Mucosa of stomach (tissue), 1 donor: ENCODE data around the gene INPP5A.
"Not testable (repeated sequence)": the region's sequence is repeated elsewhere in the genome, so short reads cannot be mapped to it uniquely, and the experiment has no call there.

Experiments
- H3K27me3 ChIP-seq: one replicate; pipeline ENCODE4 v1.7.0; 2013; ENCODE audit warnings: mild to moderate bottlenecking, low read length; ENCODE audit not compliant: control insufficient read depth, insufficient read depth
- H3K36me3 ChIP-seq: one replicate; pipeline ENCODE4 v1.7.0; 2013; ENCODE audit warnings: low read length; ENCODE audit not compliant: control insufficient read depth, insufficient read depth
- H3K4me1 ChIP-seq: one replicate; pipeline ENCODE4 v1.7.0; 2013; ENCODE audit warnings: mild to moderate bottlenecking, low read length; ENCODE audit not compliant: control insufficient read depth, insufficient read depth
- H3K4me3 ChIP-seq: one replicate; pipeline ENCODE4 v1.7.0; 2013; ENCODE audit warnings: low read length
- H3K9ac ChIP-seq: one replicate; pipeline ENCODE4 v1.7.0; 2013; ENCODE audit warnings: mild to moderate bottlenecking, low read length, moderate library complexity
- H3K9me3 ChIP-seq: one replicate; pipeline ENCODE4 v1.7.0; 2013; ENCODE audit warnings: mild to moderate bottlenecking, low read length, moderate library complexity; ENCODE audit not compliant: control insufficient read depth
- donor health status: Pancreatic carcinoma.

INPP5A gene

DNA sequence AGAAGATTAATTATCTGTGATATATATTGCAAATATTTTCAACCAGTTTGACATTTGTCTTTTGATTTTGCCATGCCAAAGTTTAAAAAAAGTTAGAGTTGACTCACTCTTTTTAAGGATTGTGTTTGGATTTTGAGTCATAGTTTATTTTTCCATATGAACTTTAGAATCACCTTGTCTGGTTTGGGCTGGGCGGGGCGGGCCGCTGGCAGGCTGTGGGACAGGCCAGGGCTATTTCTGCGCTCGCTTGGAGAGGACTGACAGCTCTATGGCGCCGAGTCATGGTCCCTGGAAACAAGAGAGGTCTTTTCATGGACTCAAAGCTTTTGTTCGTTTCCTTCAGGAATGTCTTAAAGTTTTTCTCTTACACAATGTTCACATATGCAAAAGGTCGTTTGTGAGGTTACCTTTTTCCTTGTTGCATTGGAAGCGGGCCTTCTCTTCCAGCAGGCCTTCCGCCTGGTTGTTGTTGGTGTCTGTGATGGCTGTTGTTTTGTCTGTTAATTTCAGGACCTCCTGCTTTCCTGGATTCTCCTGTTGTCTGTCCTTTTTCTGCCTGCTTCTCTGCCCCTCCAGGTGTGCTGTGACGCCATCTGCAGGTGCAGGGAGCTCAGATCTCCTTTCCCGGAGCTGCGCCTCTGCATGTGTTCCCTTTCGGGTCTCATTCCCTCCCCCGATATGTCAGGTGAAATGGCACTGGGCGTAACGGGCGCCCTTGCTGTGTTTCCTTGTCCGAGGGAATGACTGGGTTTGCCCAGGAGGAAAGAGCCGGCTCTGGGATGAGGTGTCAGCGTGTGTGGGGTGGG, 53.8 kb downstream of the INPP5A start:
- H3K36me3 ChIP-seq, result no peaks in the 10 kb centered on the region
- H3K4me1 ChIP-seq, result peaks cover 71% of the 10 kb centered on the region
- peak overlapping the region; percentile 36 for H3K9ac ChIP-seq
- H3K4me3 ChIP-seq, result no peak overlapping the region
- no peaks in the 10 kb centered on the region for H3K27me3 ChIP-seq
- H3K9me3 ChIP-seq, result no peaks in the 10 kb centered on the region

DNA sequence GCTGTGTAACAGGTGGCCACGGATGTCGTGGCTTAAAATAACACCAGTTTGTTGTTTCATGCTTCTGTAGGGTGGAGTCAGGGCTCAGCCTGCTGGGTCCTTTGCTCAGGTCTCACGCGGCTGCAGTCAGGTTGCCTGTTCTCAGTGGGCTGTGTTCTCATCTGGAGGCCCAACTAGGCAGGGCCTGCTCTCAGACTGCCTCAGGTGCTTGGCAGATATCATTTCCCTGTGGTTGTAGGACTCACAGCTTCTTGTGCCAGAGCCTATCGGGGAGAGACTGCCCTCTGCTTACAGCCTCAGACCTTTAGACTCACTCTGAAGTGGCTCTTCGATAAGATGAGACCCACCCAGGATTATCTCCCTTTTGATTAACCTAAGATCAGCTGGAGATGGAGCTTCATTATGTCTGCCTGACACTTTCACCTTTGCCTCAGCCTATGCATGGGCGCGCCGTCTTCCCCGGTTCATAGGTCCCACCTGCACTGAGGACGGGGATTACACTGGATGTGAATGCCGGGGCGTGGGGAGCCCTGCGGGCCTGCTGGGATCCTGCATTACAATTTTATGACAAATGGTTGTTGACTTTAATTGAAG, 55.3 kb downstream of the INPP5A start:
- peaks cover 76% of the 10 kb centered on the region for H3K4me1 ChIP-seq
- no peak overlapping the region for H3K4me3 ChIP-seq
- H3K27me3 ChIP-seq, result no peaks in the 10 kb centered on the region
- no peaks in the 10 kb centered on the region for H3K9me3 ChIP-seq
- H3K9ac ChIP-seq, result no peak overlapping the region
- no peaks in the 10 kb centered on the region for H3K36me3 ChIP-seq

DNA sequence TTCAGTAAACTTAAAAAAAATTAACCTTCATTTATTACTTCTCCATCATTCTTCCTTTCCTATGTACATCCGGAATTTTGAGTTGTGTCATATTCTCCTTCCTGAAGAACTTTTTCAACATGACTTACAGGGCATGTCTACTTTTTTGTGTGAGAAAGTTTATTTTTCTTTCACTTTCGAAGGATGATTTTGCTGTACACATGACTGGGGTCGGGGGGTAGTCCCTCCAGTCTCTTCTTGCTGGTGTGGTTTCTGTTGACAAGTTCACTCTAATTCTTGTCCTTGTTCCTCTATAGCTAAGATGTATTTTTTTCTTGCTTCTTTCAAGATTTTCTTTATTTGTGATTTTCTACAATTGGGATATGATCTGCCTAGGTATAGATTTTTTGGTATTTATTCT, 55.8 kb downstream of the INPP5A start:
- Histone ChIP-seq H3K9ac (no peak overlapping the region), H3K27me3 (no peaks in the 10 kb centered on the region), H3K36me3 (no peaks in the 10 kb centered on the region), H3K9me3 (no peaks in the 10 kb centered on the region), H3K4me1 (peaks cover 73% of the 10 kb centered on the region), H3K4me3 (no peak overlapping the region)

- H3K9me3 ChIP-seq, result no peaks in the 10 kb centered on the region
- no peak overlapping the region for H3K4me3 ChIP-seq
- no peaks in the 10 kb centered on the region for H3K36me3 ChIP-seq
- H3K4me1 ChIP-seq, result peaks cover 69% of the 10 kb centered on the region
- H3K9ac ChIP-seq, result no peak overlapping the region
- H3K27me3 ChIP-seq, result no peaks in the 10 kb centered on the region
These were observed 56.6 kb downstream of the INPP5A start for GRCh38 chr10:132593900-132594876.

- H3K4me1 ChIP-seq, result peaks cover 67% of the 10 kb centered on the region
- no peak overlapping the region for H3K4me3 ChIP-seq
- no peaks in the 10 kb centered on the region for H3K9me3 ChIP-seq
- H3K27me3 ChIP-seq, result no peaks in the 10 kb centered on the region
- H3K9ac ChIP-seq, result no peak overlapping the region
- H3K36me3 ChIP-seq, result no peaks in the 10 kb centered on the region
These were observed 57.4 kb downstream of the INPP5A start for GRCh38 chr10:132595021-132595420.

DNA sequence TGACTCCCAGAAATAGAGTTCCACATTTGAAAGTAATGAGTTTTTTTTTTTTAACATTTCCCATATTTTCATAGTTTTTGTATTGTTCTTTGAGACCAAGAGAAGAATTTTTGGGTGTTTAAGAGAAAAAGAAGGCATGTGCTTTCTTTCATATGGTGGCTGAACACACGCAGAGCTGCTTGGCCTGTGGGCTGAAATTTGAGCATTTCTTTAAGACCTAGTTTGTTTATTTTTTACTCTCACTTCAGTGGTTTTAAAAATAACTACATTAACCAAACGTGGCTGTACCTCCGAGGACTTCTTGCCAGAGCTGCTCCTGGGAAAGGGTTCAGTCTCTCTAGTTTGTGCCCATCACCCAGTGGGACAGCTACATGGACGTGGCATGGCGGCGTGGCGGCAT, 58.3 kb downstream of the INPP5A start:
- Histone ChIP-seq H3K4me1 (peaks cover 60% of the 10 kb centered on the region), H3K4me3 (no peak overlapping the region), H3K9ac (no peak overlapping the region)

DNA sequence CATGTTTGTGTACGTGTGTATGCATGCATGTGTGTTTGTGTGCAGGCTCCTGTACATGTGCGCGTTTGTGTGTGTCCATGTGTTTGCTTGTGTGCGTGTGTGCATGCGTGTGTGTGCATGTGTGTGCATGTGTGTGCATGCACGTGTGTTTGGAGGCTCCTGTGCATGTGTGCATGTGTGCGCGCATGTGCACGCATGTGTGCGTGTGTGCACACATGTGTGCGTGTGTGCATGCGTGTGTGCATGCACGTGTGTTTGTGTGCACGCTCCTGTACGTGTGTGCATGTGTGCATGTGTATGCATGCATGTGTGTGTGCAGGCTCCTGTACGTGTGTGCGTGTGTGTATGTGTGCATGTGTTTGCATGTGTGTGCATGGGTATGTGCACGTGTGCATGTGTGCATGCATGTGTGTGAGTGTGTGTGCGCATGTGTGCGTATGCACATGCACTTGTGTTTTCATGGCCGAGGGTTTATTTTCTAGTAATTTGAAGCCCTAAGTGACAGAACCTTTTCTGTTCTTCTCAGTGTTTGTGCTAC, 59.2 kb downstream of the INPP5A start:
- H3K4me1 ChIP-seq, result peaks cover 53% of the 10 kb centered on the region

More for the DNA sequence above, 58.3 kb downstream of the INPP5A start:
- no peaks in the 10 kb centered on the region for H3K27me3 ChIP-seq
- no peaks in the 10 kb centered on the region for H3K9me3 ChIP-seq
- H3K36me3 ChIP-seq, result no peaks in the 10 kb centered on the region

GRCh38 chr10:132597654-132598053, 60.1 kb downstream of the INPP5A start:
- no peak overlapping the region for H3K9ac ChIP-seq
- no peak overlapping the region for H3K4me3 ChIP-seq
- no peaks in the 10 kb centered on the region for H3K36me3 ChIP-seq
- H3K27me3 ChIP-seq, result no peaks in the 10 kb centered on the region
- peaks cover 48% of the 10 kb centered on the region for H3K4me1 ChIP-seq
- no peaks in the 10 kb centered on the region for H3K9me3 ChIP-seq

More for the DNA sequence above, 59.2 kb downstream of the INPP5A start:
- Histone ChIP-seq H3K9ac (no peak overlapping the region), H3K36me3 (no peaks in the 10 kb centered on the region), H3K9me3 (no peaks in the 10 kb centered on the region), H3K4me3 (no peak overlapping the region), H3K27me3 (no peaks in the 10 kb centered on the region)

GRCh38 chr10:132599023-132599618, 61.5 kb downstream of the INPP5A start:
- H3K9me3 ChIP-seq, H3K27me3 ChIP-seq, H3K36me3 ChIP-seq, H3K4me3 ChIP-seq, H3K9ac ChIP-seq: not testable (repeated sequence)
- H3K4me1 ChIP-seq, result peaks cover 43% of the 10 kb centered on the region

GRCh38 chr10:132599732-132600131, 62.1 kb downstream of the INPP5A start:
- Histone ChIP-seq H3K9me3 (no peaks in the 10 kb centered on the region), H3K4me1 (peaks cover 42% of the 10 kb centered on the region), H3K27me3 (no peaks in the 10 kb centered on the region), H3K4me3 (no peak overlapping the region), H3K36me3 (no peaks in the 10 kb centered on the region), H3K9ac (no peak overlapping the region)

DNA sequence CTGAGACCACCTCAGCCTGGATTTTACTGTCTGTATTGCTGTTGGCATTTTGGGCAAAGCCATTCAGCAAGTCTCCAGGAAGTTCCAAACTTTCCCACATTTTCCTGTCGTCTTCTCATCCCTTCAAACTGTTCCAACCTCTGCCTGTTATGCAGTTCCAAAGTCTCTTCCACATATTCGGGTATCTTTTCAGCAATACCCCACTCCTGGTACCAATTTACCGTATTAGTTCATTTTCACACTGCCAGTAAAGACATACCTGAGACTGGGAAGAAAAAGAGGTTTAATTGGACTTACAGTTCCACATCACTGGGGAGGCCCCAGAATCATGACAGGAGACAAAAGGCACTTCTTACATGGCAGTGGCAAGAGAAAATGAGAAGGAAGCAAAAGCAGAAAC, 62.8 kb downstream of the INPP5A start:
- Histone ChIP-seq H3K27me3 (no peaks in the 10 kb centered on the region), H3K4me1 (peaks cover 36% of the 10 kb centered on the region), H3K9me3 (no peaks in the 10 kb centered on the region), H3K36me3 (no peaks in the 10 kb centered on the region), H3K9ac (no peak overlapping the region), H3K4me3 (no peak overlapping the region)
